ENCODE results near the gene PXK. TPM values are rescaled to one million over a fixed set of nuclear protein-coding genes. Genes with fewer than 3 reads are reported as not detected.
A peak's percentile ranks its signal among the peaks of the same experiment; 100 is the strongest.

The PXK gene
- total RNA-seq, 2 donors from 2014 or later: 19.6 to 21.8 TPM

GRCh38 chr3:58414538-58415197 is 82.0 kb downstream of the PXK start:
- Histone ChIP-seq H3K27ac (no peak overlapping the region), H3K4me3 (no peak overlapping the region), H3K27me3 (replicated peaks; ENCODE audit: insufficient read depth) (no peaks in the 10 kb centered on the region), H3K4me1 (replicated peaks) (no peaks in the 10 kb centered on the region), H3K36me3 (no peaks in the 10 kb centered on the region), H3K9me3 (no peaks in the 10 kb centered on the region)
- intact Hi-C loops (cut with DNase I): loop anchor here (5.0 to 10.0 kb wide), 2 partner anchors 92 to 230 kb away; no protein-coding TSS in a partner anchor
- TF ChIP-seq POLR2AphosphoS5 (IDR thresholded peaks at IDR 0.05): peak; percentile 74
- peak; percentile 71 to 85 (median 84) for TF ChIP-seq CTCF (IDR thresholded peaks at IDR 0.05)
- TF ChIP-seq POLR2A (IDR thresholded peaks at IDR 0.05): no peak
- peak; percentile 49 for DNase-seq (ENCODE audit: low spot score)

- Histone ChIP-seq H3K27me3 (replicated peaks; ENCODE audit: insufficient read depth) (no peaks in the 10 kb centered on the region), H3K4me3 (no peak overlapping the region), H3K36me3 (no peaks in the 10 kb centered on the region), H3K9me3 (no peaks in the 10 kb centered on the region), H3K4me1 (replicated peaks) (no peaks in the 10 kb centered on the region), H3K27ac (no peak overlapping the region)
- intact Hi-C loops (cut with DNase I): loop anchor here (10.0 kb wide), 1 partner anchor 231 kb away; no protein-coding TSS in a partner anchor
- TF ChIP-seq CTCF (IDR thresholded peaks at IDR 0.05) (no peak), POLR2AphosphoS5 (IDR thresholded peaks at IDR 0.05) (no peak), POLR2A (IDR thresholded peaks at IDR 0.05) (no peak)
- DNase-seq (ENCODE audit: low spot score): no peak
- 79% methylated on average over 2 of the region's 2 CpGs for WGBS
Measured at GRCh38 chr3:58416191-58416590, 83.5 kb downstream of the PXK start.

GRCh38 chr3:58417075-58417474 is 84.4 kb downstream of the PXK start:
- H3K4me3 ChIP-seq: no peak overlapping the region
- H3K27ac ChIP-seq: no peak overlapping the region
- H3K9me3 ChIP-seq: no peaks in the 10 kb centered on the region
- H3K27me3 ChIP-seq (replicated peaks; ENCODE audit: insufficient read depth): no peaks in the 10 kb centered on the region
- H3K36me3 ChIP-seq: no peaks in the 10 kb centered on the region
- intact Hi-C loops (cut with DNase I): loop anchor here (10.0 kb wide), 1 partner anchor 232 kb away; no protein-coding TSS in a partner anchor
- DNase-seq (ENCODE audit: low spot score): no peak
- WGBS: 80% methylated on average over 2 of the region's 2 CpGs
- TF ChIP-seq CTCF (IDR thresholded peaks at IDR 0.05): no peak
- no peak for TF ChIP-seq POLR2AphosphoS5 (IDR thresholded peaks at IDR 0.05)
- TF ChIP-seq POLR2A (IDR thresholded peaks at IDR 0.05): no peak
- H3K4me1 ChIP-seq (replicated peaks): no peaks in the 10 kb centered on the region

- no peaks in the 10 kb centered on the region for H3K36me3 ChIP-seq
- TF ChIP-seq POLR2A (IDR thresholded peaks at IDR 0.05) (no peak), CTCF (IDR thresholded peaks at IDR 0.05) (no peak), POLR2AphosphoS5 (IDR thresholded peaks at IDR 0.05) (no peak)
Measured at GRCh38 chr3:58418227-58418626, 85.5 kb downstream of the PXK start.

More at GRCh38 chr3:58418227-58418626, 85.5 kb downstream of the PXK start:
- H3K27me3 ChIP-seq (replicated peaks; ENCODE audit: insufficient read depth): no peaks in the 10 kb centered on the region
- DNase-seq (ENCODE audit: low spot score): no peak
- no peak overlapping the region for H3K4me3 ChIP-seq
- intact Hi-C loops (cut with DNase I): loop anchor here (10.0 kb wide), 1 partner anchor 233 kb away; no protein-coding TSS in a partner anchor
- WGBS: 68% methylated on average over 6 of the region's 6 CpGs
- no peaks in the 10 kb centered on the region for H3K4me1 ChIP-seq (replicated peaks)
- no peak overlapping the region for H3K27ac ChIP-seq
- no peaks in the 10 kb centered on the region for H3K9me3 ChIP-seq
